ENCODE measurements around the gene AFAP1.

GRCh38 chr4:7808752-7809151 lies 130.9 kb downstream of the AFAP1 start:
- TF ChIP-seq CTCF (IDR thresholded peaks at IDR 0.05) (no peak), POLR2A (IDR thresholded peaks at IDR 0.05) (no peak)

All from uterus (tissue), 2 donors.